DND-41 (cell line): ENCODE measurements around the gene F2RL3.
A peak's percentile ranks its signal among the peaks of the same experiment; 100 is the strongest.

Source experiments
- ATAC-seq: fragments of 200-7000 bp; cut with Tn5 transposase; 3 replicates; pipeline ENCODE4 v1.9.1; 2021; ENCODE audit warnings: low read depth; ENCODE audit not compliant: insufficient read depth
- DNase-seq: peaks from one replicate; pipeline ENCODE4 v3.0.0-alpha.2; 2020
- H2AFZ ChIP-seq: 2 replicates; pipeline ENCODE4 v1.6.0; 2012; ENCODE audit warnings: low read depth, low read length
- H3K27ac ChIP-seq: 2 replicates; pipeline ENCODE4 v1.5.1; 2012; ENCODE audit warnings: low read length, inconsistent platforms
- H3K27me3 ChIP-seq: fragments of 200-600 bp; sonication (generic); 2 replicates; pipeline ENCODE4 v1.6.0; 2012; ENCODE audit warnings: low read length, mild to moderate bottlenecking, inconsistent platforms; ENCODE audit not compliant: insufficient read depth, poor library complexity
- H3K36me3 ChIP-seq: 2 replicates; pipeline ENCODE4 v1.5.1; 2012; ENCODE audit warnings: low read length, inconsistent platforms; ENCODE audit not compliant: insufficient read depth
- H3K4me1 ChIP-seq: 2 replicates; pipeline ENCODE4 v1.5.1; 2012; ENCODE audit warnings: mild to moderate bottlenecking, low read length; ENCODE audit not compliant: insufficient read depth
- H3K4me2 ChIP-seq: 2 replicates; pipeline ENCODE4 v1.6.0; 2012; ENCODE audit warnings: mild to moderate bottlenecking, moderate library complexity, low read length, inconsistent platforms; ENCODE audit not compliant: insufficient read depth
- H3K4me3 ChIP-seq, 2 experiments: fragments of 200-600 bp in 1 of 2; shearing (Covaris generic) in 1 of 2; 2 replicates each; pipeline ENCODE4 v1.5.1; 2012 to 2016; ENCODE audit warnings: inconsistent platforms in 2 of 2, low read length in 2 of 2, mild to moderate bottlenecking in 2 of 2, low read depth in 1 of 2, moderate library complexity in 1 of 2
- H3K79me2 ChIP-seq: 2 replicates; pipeline ENCODE4 v1.6.0; 2012; ENCODE audit warnings: low read length, inconsistent platforms; ENCODE audit not compliant: insufficient read depth
- H3K9ac ChIP-seq: 2 replicates; pipeline ENCODE4 v1.6.0; 2012; ENCODE audit warnings: low read depth, mild to moderate bottlenecking, inconsistent platforms, low read length, moderate library complexity
- H3K9me3 ChIP-seq: 2 replicates; pipeline ENCODE4 v1.5.1; 2012; ENCODE audit warnings: low read length, moderate library complexity, mild to moderate bottlenecking, inconsistent platforms; ENCODE audit not compliant: insufficient read depth, severe bottlenecking
- H4K20me1 ChIP-seq: 2 replicates; pipeline ENCODE4 v1.6.0; 2012; ENCODE audit warnings: low read length; ENCODE audit not compliant: insufficient read depth
- EZH2 ChIP-seq: IDR thresholded peaks from 3 replicates; pipeline ENCODE4 v1.6.1; 2012; ENCODE audit warnings: borderline replicate concordance, low read depth, mild to moderate bottlenecking, moderate library complexity, low read length, inconsistent platforms; ENCODE audit not compliant: severe bottlenecking
- TF ChIP-seq, protein P1 (sequence below): IDR thresholded peaks from 2 replicates; pipeline ENCODE4 v1.5.1; 2012; ENCODE audit warnings: borderline replicate concordance, low read length, moderate library complexity, mild to moderate bottlenecking; ENCODE audit not compliant: poor library complexity, severe bottlenecking; ENCODE audit errors: extremely low read depth

Gene F2RL3

DNA sequence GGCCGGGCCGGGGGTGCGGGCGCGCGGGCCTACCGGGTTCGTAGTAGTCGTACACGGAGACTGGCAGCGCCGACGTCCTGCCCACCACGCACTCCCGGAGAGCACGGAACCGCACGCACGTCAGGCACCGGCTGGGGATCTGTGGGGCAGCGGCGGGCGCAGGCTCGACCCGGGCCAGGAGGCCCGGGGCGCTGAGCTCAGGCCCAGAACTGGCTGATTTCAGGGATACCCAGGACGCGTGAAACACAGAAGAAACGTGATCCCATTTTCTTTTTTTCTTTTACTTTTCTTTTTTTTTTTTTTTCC, 9.0 kb downstream of the F2RL3 start:
- Histone ChIP-seq H4K20me1 (no peaks in the 10 kb centered on the region), H3K9me3 (no peaks in the 10 kb centered on the region), H3K27ac (no peak overlapping the region), H2AFZ (no peak overlapping the region), H3K4me1 (no peaks in the 10 kb centered on the region), H3K4me3 (no peak overlapping the region), H3K79me2 (no peaks in the 10 kb centered on the region), H3K9ac (no peak overlapping the region), H3K36me3 (no peaks in the 10 kb centered on the region), H3K4me2 (no peak overlapping the region), H3K27me3 (no peaks in the 10 kb centered on the region)
- TF ChIP-seq EZH2: no peak
- TF ChIP-seq, protein P1, sequence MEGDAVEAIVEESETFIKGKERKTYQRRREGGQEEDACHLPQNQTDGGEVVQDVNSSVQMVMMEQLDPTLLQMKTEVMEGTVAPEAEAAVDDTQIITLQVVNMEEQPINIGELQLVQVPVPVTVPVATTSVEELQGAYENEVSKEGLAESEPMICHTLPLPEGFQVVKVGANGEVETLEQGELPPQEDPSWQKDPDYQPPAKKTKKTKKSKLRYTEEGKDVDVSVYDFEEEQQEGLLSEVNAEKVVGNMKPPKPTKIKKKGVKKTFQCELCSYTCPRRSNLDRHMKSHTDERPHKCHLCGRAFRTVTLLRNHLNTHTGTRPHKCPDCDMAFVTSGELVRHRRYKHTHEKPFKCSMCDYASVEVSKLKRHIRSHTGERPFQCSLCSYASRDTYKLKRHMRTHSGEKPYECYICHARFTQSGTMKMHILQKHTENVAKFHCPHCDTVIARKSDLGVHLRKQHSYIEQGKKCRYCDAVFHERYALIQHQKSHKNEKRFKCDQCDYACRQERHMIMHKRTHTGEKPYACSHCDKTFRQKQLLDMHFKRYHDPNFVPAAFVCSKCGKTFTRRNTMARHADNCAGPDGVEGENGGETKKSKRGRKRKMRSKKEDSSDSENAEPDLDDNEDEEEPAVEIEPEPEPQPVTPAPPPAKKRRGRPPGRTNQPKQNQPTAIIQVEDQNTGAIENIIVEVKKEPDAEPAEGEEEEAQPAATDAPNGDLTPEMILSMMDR: no peak
- DNase-seq: no peak
- ATAC-seq: no peak

DNA sequence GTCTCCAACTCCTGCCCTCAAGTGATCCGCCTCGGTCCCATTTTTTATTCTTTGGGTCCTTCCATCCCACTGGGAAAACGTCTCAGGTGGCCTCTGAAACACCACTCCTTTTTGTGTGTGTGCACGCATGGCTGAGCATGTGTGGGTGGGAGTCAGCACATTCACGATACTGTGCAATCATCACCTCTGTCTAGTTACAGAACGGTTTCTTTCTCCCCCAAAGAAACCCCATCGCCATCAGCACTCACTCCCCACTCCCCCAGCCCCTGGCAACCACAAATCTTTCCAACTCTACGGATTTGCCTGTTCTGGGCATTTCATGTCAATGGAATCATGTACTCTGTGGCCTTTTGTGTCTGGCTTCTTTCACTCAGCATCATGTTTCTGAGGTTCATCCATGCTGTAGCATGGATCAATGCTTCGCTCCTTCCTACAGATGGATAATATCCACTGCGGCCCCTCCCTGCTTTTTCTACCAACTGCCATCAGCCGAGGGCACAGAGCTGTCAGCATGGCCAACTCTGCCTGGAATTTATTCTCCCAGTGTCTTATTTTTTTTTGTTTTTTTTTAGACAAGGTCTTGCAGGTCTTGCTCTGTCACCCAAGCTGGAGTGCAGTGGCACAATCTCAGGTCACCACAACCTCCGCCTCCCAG, 9.7 kb downstream of the F2RL3 start:
- Histone ChIP-seq H3K27me3 (no peaks in the 10 kb centered on the region), H3K79me2 (no peaks in the 10 kb centered on the region), H3K9me3 (no peaks in the 10 kb centered on the region), H3K27ac (no peak overlapping the region), H3K4me1 (no peaks in the 10 kb centered on the region), H4K20me1 (no peaks in the 10 kb centered on the region; the same call in 1 of the 2 replicates), H3K36me3 (no peaks in the 10 kb centered on the region), H3K9ac (no peak overlapping the region), H3K4me3 (no peak overlapping the region), H3K4me2 (no peak overlapping the region), H2AFZ (no peak overlapping the region)
- TF ChIP-seq EZH2: no peak
- TF ChIP-seq, protein P1: no peak
- ATAC-seq (no peak), DNase-seq (no peak)

DNA sequence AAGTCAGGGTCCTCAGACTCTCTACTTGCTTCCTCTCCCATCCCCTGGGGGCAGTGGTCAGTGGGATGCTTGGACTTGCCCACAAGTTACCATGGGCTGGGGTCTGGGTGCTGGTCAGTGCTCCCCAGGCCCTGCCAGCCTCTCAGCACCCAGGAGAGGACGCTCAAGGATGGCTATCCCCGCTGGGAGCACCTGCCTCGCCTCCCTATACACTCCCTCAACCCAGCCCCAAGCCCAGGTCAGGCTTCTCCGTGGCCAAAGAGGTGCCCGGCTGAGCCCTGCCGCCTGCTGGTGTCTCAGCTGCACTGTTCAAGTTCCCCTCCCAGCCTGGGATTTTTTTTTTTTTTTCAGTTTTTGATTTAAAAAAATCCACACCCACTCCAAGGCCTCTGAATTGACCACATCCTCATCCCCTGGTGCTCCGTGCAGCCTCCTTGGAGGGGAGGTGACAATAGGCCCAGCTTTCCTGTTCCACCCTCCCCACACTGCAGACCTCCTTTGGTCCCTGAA, 10.8 kb downstream of the F2RL3 start:
- Histone ChIP-seq H3K27me3 (no peaks in the 10 kb centered on the region), H3K27ac (no peak overlapping the region), H3K4me2 (no peak overlapping the region), H3K4me1 (no peaks in the 10 kb centered on the region), H3K9me3 (no peaks in the 10 kb centered on the region), H3K9ac (no peak overlapping the region), H2AFZ (no peak overlapping the region), H3K79me2 (no peaks in the 10 kb centered on the region), H3K4me3 (no peak overlapping the region), H3K36me3 (no peaks in the 10 kb centered on the region), H4K20me1 (no peaks in the 10 kb centered on the region; the same call in 1 of the 2 replicates)
- DNase-seq: no peak
- ATAC-seq: no peak
- no peak for TF ChIP-seq EZH2
- TF ChIP-seq, protein P1: peak; percentile 24
